Right lobe of liver (tissue), 4 donors: ENCODE results near the gene TUBAL3.

Experiments
- POLR2A ChIP-seq: fragments of 450-650 bp; IDR thresholded peaks from one replicate; pipeline ENCODE4 v1.6.1; 2017; ENCODE audit warnings: antibody characterized with exemption, mild to moderate bottlenecking
- TF ChIP-seq, protein P1 (sequence below), 4 donors: fragments of 200-600 bp in 3 of 4; fragments of 450-650 bp in 1 of 4; IDR thresholded peaks; one replicate each; pipeline versions ENCODE4 v1.5.1 to v1.8.0; 2016 to 2022; ENCODE audit warnings: antibody characterized with exemption in 4 of 4, mild to moderate bottlenecking in 2 of 4
- donor health status: DM: no; HTN: no; CAD: no.
- donor health status: DM: no; HTN: no; CAD: no.
- donor health status: DM: no; HTN: yes; CAD: no.

GRCh38 chr10:5440206-5440605, 35.6 kb upstream of the TUBAL3 start:
- TF ChIP-seq, protein P1, sequence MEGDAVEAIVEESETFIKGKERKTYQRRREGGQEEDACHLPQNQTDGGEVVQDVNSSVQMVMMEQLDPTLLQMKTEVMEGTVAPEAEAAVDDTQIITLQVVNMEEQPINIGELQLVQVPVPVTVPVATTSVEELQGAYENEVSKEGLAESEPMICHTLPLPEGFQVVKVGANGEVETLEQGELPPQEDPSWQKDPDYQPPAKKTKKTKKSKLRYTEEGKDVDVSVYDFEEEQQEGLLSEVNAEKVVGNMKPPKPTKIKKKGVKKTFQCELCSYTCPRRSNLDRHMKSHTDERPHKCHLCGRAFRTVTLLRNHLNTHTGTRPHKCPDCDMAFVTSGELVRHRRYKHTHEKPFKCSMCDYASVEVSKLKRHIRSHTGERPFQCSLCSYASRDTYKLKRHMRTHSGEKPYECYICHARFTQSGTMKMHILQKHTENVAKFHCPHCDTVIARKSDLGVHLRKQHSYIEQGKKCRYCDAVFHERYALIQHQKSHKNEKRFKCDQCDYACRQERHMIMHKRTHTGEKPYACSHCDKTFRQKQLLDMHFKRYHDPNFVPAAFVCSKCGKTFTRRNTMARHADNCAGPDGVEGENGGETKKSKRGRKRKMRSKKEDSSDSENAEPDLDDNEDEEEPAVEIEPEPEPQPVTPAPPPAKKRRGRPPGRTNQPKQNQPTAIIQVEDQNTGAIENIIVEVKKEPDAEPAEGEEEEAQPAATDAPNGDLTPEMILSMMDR (IDR thresholded peaks at IDR 0.05), result no peak
- no peak for TF ChIP-seq POLR2A
